ENCODE data around the gene IP6K2.
A peak's percentile ranks its signal among the peaks of the same experiment; 100 is the strongest.

IP6K2 gene

GRCh38 chr3:48689384-48689783 lies 27.6 kb downstream of the IP6K2 start:
- no peak for DNase-seq (ENCODE audit: low read depth in 2 of 3, low spot score in 1 of 3)

- DNase-seq (ENCODE audit: low read depth in 2 of 3, low spot score in 1 of 3) = no peak
These were observed 28.3 kb downstream of the IP6K2 start for GRCh38 chr3:48688737-48689075.

DNA sequence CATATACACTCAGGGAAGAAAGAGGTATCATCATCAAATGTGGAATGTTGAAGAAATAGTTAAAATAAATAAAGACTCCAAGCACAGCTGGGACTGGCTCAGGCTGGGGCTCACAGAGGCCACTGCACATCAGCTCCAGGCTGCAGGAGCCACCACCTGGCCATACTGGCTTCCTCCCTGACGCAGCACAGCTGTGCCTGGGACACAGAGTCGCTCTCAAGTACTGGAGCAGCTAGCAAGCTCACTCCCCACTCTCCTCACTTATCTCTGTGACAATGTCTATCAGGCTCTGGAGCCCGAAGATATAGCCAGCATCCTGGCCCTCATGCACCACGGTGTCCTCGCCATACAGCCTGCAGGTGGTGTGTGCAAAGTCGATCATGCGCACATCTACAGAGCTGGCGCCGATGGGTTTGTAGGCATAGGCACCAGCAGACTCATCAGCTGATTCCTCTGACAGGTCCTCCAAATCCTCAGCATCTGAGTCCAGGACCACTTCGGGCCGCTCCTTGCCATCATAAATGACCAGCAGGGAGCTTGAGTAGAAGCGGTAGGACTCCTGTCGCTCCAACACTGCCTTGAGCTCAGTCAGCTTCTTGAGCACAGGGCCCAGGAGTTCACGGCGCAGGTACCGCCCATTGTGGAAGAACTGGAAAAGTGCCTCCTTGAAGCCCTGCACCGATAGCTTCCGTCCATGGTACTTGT lies 28.8 kb downstream of the IP6K2 start:
- DNase-seq (ENCODE audit: low read depth in 2 of 3, low spot score in 1 of 3) = no peak

GRCh38 chr3:48687220-48687678 lies 29.8 kb downstream of the IP6K2 start:
- no peak for DNase-seq (ENCODE audit: low read depth in 2 of 3, low spot score in 1 of 3)

GRCh38 chr3:48686538-48687219 lies 30.3 kb downstream of the IP6K2 start:
- DNase-seq (ENCODE audit: low read depth in 2 of 3, low spot score in 1 of 3) = no peak

GRCh38 chr3:48685603-48686511 lies 31.2 kb downstream of the IP6K2 start, which contains the start of gene NCKIPSD:
Gene NCKIPSD (minus strand): TSS chr3:48685915. CDS start chr3:48685807, 108 bp downstream.
- peak; percentile 81 to 91 (median 88) for DNase-seq (ENCODE audit: low read depth in 2 of 3, low spot score in 1 of 3)

DNA sequence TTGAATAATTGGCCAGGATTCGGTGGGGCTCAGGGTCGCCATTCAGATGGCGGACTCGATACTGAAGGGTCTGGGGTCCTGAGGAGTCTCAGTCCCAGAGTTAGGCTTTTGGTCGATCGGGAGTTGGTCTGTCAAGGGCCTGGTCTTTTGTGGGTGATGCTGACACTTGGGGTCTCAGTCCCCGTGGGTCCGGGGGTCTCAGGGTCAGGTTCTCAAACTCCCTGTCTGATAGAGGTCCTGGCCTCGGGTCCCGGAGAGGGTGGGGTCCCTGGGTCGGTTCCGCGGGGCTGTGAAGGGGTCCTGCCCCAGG lies 31.8 kb downstream of the IP6K2 start:
- DNase-seq (ENCODE audit: low read depth in 2 of 3, low spot score in 1 of 3) = no peak

DNA sequence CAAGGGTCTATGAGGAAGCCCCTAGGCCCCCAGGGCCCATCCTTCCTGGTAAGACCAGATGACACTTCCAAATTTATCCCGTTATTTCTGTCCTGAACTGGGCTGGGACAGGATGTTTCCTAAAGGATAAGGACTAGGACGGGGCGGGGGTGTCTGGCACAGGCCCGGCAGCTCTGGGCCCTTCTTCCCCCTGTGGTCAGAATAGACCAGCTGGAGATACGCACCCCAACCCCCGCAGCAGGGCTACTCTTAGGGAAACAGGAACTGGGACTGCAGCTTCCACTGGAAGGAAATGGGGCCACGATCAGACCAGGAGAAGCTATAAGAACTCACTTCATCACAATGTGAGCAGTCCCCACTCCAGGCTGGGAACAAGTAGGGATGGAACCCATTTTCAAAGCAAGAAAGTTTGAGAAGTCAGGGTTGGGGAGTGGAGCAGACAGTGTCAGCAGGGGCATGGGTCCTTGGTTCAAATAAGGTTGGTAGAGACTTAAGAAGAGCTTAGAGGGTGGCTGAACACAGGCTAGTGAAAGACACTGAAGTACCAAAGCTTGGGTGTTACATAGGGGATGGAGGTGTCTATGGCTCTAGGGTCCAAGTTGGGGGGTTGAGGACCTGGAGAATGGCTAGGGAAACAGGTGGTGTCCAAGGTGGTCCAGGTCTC lies 32.4 kb downstream of the IP6K2 start:
- no peak for DNase-seq (ENCODE audit: low read depth in 2 of 3, low spot score in 1 of 3)

- DNase-seq (ENCODE audit: low read depth in 2 of 3, low spot score in 1 of 3) = no peak
These were observed 33.0 kb downstream of the IP6K2 start for GRCh38 chr3:48684054-48684349.

- DNase-seq (ENCODE audit: low read depth in 2 of 3, low spot score in 1 of 3) = no peak
These were observed 34.2 kb downstream of the IP6K2 start for GRCh38 chr3:48682786-48683185.

- no peak for DNase-seq (ENCODE audit: low read depth in 2 of 3, low spot score in 1 of 3)
These were observed 34.9 kb downstream of the IP6K2 start for GRCh38 chr3:48681974-48682610.

GRCh38 chr3:48681541-48681880 lies 35.5 kb downstream of the IP6K2 start:
- DNase-seq (ENCODE audit: low read depth in 2 of 3, low spot score in 1 of 3) = no peak

DNA sequence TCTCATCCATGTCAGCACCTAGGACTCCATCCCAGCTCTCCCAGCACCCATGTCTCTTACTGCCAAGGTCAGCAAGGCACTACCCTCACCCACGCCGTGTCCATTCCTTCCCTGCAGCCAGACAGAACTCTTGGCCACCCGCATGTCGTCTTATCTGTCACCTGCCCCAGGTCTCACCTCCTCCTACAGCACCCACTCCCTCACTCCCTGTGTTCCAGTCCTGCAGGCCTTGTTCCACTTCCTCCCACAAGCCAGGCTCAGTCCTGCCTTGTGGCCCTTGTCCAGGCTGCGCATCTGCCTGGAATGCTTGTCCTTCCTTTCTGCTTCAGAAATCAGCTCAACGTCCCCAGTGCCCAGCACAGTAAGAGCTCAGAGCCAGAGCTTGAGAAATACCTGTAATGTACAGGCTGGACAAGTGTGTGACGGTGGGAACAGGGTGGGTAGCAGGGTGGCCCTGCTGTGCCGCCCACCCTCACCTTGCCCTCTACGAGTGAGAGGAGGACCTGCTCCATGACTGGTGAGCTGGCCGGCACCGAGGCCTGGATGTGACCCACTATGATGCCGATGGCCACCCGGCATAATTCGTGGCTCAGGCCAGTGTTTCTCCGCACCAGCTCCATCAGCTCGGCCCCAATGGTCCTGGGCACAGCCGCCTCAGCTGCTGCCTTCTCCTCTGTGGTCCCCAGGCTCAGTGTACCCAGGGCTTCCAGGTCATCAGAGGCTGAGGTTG lies 36.0 kb downstream of the IP6K2 start:
- DNase-seq (ENCODE audit: low read depth in 2 of 3, low spot score in 1 of 3) = no peak

DNA sequence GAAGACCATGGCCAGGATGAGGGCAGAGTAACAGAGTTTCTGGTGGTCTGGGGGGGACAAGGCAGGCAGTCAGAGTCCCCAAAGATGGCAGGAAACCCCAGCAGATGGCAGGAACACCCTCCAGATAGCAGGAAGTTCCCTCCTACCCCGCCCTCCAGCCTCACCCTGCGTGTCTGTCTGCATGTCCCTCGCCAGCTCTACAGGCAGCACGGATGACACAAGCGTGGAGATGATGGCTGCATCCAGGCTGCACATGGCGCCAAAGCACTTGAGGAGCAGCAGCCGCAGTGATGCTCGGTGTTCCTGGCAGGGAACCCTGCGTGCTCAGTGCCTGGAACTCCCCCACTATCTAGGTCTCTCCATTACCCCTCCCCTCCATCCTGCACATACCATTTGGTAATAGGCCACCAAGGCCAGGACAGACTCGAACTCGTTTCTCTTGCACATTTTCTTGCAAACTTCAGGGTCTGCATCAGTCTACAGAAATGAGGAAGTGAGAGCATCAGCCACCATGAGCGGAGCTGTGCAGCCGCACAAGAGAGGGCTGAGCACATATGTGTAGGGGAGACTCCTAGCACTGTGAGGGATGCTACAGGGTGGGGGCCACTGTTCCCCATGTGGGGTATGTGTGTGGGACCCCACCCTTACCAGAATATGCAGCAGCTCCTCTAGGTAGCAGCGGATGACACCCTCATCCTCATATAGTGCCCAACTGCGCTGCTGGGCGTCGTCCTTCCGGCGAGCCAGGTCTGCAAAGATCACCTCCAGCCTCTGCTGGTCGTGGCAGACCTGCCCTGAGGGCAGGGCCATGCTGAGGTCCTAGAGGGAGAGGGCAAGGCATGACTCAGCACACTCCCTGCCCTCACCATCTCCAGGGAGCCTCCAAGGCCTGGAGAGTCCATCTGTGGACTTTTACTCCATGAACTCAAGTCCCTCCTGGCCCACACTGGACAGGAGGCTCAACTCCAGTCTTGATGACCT lies 37.3 kb downstream of the IP6K2 start:
- no peak for DNase-seq (ENCODE audit: low read depth in 2 of 3, low spot score in 1 of 3)

- DNase-seq (ENCODE audit: low read depth in 2 of 3, low spot score in 1 of 3) = no peak
These were observed 38.2 kb downstream of the IP6K2 start for GRCh38 chr3:48678566-48679380.

- no peak for DNase-seq (ENCODE audit: low read depth in 2 of 3, low spot score in 1 of 3)
These were observed 39.0 kb downstream of the IP6K2 start for GRCh38 chr3:48678056-48678455.

DNA sequence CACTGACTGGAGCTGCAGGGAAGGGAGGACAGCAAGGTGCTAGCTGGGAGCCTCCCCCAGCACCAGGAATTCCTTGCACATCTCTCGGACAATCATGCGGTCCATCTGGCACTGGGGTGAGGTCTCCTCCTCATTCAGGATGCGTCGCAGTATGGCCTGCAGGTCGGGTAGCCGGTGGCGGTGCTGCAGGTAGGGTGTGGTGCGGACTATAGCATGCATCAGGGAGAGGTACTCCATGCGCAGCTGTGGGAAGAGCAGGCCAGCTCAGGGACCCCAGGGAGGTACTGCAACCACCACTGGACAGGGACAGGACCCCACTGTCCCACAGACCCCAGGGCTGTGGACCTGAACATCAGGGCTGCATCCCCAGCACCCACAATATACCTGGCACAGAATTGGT lies 42.5 kb downstream of the IP6K2 start:
- DNase-seq (ENCODE audit: low read depth in 2 of 3, low spot score in 1 of 3) = no peak

- no peak for DNase-seq (ENCODE audit: low read depth in 2 of 3, low spot score in 1 of 3)
These were observed 44.5 kb downstream of the IP6K2 start for GRCh38 chr3:48672522-48672921.

- DNase-seq (ENCODE audit: low read depth in 2 of 3, low spot score in 1 of 3) = no peak
These were observed 52.1 kb downstream of the IP6K2 start for GRCh38 chr3:48664929-48665328.

All from stimulated activated CD4-positive, alpha-beta T cell treated with anti-CD3 and anti-CD28 coated beads, Interleukin-12 subunit alpha, Interleukin-12 subunit beta, amount 100 ng/mL, for 48 hours (primary cell).